ENCODE measurements around the gene AZIN2.

DNA sequence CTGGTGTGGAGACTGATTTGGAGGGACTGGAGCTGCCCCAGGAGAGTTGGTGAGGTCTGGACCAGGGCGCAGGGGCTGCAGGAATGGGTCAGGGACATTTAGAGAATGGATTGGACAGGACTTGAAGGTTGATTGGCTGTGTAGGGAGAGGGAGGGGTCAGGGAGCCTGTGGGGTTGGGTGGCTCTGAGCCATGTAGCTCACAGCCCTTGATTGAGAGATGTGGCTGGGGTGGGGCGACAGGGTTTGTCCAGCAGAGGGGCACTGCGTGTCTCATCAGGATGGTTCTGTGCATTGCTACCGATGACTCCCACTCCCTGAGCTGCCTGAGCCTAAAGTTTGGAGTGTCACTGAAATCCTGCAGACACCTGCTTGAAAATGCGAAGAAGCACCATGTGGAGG, 12.1 kb downstream of the AZIN2 start:
- TF ChIP-seq, protein P1, sequence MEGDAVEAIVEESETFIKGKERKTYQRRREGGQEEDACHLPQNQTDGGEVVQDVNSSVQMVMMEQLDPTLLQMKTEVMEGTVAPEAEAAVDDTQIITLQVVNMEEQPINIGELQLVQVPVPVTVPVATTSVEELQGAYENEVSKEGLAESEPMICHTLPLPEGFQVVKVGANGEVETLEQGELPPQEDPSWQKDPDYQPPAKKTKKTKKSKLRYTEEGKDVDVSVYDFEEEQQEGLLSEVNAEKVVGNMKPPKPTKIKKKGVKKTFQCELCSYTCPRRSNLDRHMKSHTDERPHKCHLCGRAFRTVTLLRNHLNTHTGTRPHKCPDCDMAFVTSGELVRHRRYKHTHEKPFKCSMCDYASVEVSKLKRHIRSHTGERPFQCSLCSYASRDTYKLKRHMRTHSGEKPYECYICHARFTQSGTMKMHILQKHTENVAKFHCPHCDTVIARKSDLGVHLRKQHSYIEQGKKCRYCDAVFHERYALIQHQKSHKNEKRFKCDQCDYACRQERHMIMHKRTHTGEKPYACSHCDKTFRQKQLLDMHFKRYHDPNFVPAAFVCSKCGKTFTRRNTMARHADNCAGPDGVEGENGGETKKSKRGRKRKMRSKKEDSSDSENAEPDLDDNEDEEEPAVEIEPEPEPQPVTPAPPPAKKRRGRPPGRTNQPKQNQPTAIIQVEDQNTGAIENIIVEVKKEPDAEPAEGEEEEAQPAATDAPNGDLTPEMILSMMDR (IDR thresholded peaks at IDR 0.05), result no peak
- TF ChIP-seq POLR2A (IDR thresholded peaks at IDR 0.05), result no peak

All from right lobe of liver (tissue), 4 donors.